H1 (cell line): ENCODE data around the gene PGAP2. TPM values are rescaled to one million over a fixed set of nuclear protein-coding genes. Genes with fewer than 3 reads are reported as not detected.

ENCODE experiments used
- EGR1 ChIP-seq: IDR thresholded peaks from 2 replicates; pipeline ENCODE4 v1.6.1; 2011; ENCODE audit warnings: low read depth, low read length, borderline replicate concordance
- KDM4A ChIP-seq: IDR thresholded peaks from one replicate; pipeline ENCODE4 v1.7.1; 2012; ENCODE audit warnings: low read depth, mild to moderate bottlenecking, moderate library complexity, low read length, inconsistent platforms; ENCODE audit not compliant: severe bottlenecking
- POU5F1 ChIP-seq: IDR thresholded peaks from 2 replicates; pipeline ENCODE4 v1.6.1; 2011; ENCODE audit warnings: low read depth, mild to moderate bottlenecking, low read length, moderate library complexity
- SP2 ChIP-seq: IDR thresholded peaks from 2 replicates; pipeline ENCODE4 v1.6.1; 2012; ENCODE audit warnings: mild to moderate bottlenecking, low read length, inconsistent platforms
- SP4 ChIP-seq: IDR thresholded peaks from 2 replicates; pipeline ENCODE4 v1.6.1; 2012; ENCODE audit warnings: low read length, inconsistent platforms
- TAF7 ChIP-seq: optimal IDR thresholded peaks from 2 replicates; pipeline ENCODE3; 2011; ENCODE audit warnings: low read depth, mild to moderate bottlenecking, inconsistent platforms, low read length, moderate library complexity, borderline replicate concordance
- polyA plus RNA-seq, 7 experiments: library from polyadenylated mRNA; depleted of rRNA in 3 of 7; stranded (reverse) in 5 of 7; unstranded in 2 of 7; fragments of >200 nt in 5 of 7; fragments of 200-250 nt in 2 of 7; gene quantifications; 1 replicate in 5 of 7; 2 replicates in 1 of 7; 4 replicates in 1 of 7; pipeline versions ENCODE4 v1.2.1 to v1.2.3, GENCODE V29; 2011 to 2013; ENCODE audit warnings: missing spikeins in 2 of 7, mixed read lengths in 2 of 7
- total RNA-seq: library from RNA; stranded (reverse); fragmentation: NEBNext Ultra II Directional; extraction: Animal tissue kit (Norgen Biotek cat#: 25700); gene quantifications from 2 replicates; pipeline ENCODE4 v1.2.1, GENCODE V29; 2021
- TF ChIP-seq, protein P1 (sequence below): fragments of 300-600 bp; sonication (generic); IDR thresholded peaks from 2 replicates; pipeline ENCODE4 v1.7.1; 2012; ENCODE audit warnings: low read length, moderate library complexity, mild to moderate bottlenecking, inconsistent platforms; ENCODE audit not compliant: insufficient replicate concordance
- TF ChIP-seq, protein P2 (sequence below): IDR thresholded peaks from 2 replicates; pipeline ENCODE4 v1.6.1; 2012; ENCODE audit warnings: inconsistent platforms
- TF ChIP-seq, protein P3 (sequence below): IDR thresholded peaks from 2 replicates; pipeline ENCODE4 v1.6.1; 2011; ENCODE audit warnings: low read depth, mild to moderate bottlenecking, low read length; ENCODE audit not compliant: insufficient read depth

The PGAP2 gene
- total and polyA plus RNA-seq, 2 of the 8 experiments (the other 6 are each of a cell fraction or from before 2014, with no cell fraction given) = 56.5 to 106 TPM

DNA sequence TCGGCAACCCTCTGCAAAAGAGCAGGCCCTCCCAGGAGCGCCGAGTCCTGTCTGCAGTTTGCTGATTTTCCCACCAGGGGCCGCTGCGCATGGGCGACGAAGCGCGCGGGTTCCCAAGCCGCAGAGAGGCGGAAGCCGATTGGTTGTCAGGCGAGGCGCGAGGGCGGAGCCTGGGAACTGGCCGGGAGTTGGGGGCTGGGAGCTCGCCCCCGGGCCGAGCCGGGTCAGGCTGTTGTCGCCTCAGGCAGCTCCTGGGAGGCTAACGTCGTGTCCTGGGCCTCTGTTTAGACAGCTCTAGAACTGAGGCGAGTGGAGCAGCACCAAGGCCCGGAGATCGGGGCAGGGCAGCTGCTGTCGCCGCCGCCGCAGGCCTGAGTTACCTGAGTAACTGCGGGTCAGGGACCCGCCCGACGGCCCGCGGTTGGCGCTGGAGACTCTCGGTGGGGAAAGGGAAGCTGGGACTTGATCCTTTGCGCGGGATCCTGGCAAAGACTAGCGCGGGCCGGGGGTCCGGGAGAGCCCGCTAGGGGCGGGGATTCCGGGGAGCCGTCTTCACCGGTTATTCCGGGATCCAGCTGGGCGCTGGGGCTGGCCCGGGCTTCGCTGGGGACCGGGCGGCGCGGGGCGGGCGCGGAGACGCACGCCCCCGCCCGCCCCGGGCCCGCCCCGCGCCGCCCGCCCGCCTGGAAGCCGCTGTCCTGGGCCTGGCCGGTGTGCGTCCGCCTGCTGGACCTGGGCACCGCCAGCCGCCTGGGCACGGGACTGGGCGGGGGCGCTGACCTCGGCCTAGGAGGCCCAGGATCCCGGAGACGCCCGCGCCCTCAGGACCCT is 46.8 kb downstream of the PGAP2 start, which contains the start of gene STIM1 (continued):
- TF ChIP-seq, protein P1, sequence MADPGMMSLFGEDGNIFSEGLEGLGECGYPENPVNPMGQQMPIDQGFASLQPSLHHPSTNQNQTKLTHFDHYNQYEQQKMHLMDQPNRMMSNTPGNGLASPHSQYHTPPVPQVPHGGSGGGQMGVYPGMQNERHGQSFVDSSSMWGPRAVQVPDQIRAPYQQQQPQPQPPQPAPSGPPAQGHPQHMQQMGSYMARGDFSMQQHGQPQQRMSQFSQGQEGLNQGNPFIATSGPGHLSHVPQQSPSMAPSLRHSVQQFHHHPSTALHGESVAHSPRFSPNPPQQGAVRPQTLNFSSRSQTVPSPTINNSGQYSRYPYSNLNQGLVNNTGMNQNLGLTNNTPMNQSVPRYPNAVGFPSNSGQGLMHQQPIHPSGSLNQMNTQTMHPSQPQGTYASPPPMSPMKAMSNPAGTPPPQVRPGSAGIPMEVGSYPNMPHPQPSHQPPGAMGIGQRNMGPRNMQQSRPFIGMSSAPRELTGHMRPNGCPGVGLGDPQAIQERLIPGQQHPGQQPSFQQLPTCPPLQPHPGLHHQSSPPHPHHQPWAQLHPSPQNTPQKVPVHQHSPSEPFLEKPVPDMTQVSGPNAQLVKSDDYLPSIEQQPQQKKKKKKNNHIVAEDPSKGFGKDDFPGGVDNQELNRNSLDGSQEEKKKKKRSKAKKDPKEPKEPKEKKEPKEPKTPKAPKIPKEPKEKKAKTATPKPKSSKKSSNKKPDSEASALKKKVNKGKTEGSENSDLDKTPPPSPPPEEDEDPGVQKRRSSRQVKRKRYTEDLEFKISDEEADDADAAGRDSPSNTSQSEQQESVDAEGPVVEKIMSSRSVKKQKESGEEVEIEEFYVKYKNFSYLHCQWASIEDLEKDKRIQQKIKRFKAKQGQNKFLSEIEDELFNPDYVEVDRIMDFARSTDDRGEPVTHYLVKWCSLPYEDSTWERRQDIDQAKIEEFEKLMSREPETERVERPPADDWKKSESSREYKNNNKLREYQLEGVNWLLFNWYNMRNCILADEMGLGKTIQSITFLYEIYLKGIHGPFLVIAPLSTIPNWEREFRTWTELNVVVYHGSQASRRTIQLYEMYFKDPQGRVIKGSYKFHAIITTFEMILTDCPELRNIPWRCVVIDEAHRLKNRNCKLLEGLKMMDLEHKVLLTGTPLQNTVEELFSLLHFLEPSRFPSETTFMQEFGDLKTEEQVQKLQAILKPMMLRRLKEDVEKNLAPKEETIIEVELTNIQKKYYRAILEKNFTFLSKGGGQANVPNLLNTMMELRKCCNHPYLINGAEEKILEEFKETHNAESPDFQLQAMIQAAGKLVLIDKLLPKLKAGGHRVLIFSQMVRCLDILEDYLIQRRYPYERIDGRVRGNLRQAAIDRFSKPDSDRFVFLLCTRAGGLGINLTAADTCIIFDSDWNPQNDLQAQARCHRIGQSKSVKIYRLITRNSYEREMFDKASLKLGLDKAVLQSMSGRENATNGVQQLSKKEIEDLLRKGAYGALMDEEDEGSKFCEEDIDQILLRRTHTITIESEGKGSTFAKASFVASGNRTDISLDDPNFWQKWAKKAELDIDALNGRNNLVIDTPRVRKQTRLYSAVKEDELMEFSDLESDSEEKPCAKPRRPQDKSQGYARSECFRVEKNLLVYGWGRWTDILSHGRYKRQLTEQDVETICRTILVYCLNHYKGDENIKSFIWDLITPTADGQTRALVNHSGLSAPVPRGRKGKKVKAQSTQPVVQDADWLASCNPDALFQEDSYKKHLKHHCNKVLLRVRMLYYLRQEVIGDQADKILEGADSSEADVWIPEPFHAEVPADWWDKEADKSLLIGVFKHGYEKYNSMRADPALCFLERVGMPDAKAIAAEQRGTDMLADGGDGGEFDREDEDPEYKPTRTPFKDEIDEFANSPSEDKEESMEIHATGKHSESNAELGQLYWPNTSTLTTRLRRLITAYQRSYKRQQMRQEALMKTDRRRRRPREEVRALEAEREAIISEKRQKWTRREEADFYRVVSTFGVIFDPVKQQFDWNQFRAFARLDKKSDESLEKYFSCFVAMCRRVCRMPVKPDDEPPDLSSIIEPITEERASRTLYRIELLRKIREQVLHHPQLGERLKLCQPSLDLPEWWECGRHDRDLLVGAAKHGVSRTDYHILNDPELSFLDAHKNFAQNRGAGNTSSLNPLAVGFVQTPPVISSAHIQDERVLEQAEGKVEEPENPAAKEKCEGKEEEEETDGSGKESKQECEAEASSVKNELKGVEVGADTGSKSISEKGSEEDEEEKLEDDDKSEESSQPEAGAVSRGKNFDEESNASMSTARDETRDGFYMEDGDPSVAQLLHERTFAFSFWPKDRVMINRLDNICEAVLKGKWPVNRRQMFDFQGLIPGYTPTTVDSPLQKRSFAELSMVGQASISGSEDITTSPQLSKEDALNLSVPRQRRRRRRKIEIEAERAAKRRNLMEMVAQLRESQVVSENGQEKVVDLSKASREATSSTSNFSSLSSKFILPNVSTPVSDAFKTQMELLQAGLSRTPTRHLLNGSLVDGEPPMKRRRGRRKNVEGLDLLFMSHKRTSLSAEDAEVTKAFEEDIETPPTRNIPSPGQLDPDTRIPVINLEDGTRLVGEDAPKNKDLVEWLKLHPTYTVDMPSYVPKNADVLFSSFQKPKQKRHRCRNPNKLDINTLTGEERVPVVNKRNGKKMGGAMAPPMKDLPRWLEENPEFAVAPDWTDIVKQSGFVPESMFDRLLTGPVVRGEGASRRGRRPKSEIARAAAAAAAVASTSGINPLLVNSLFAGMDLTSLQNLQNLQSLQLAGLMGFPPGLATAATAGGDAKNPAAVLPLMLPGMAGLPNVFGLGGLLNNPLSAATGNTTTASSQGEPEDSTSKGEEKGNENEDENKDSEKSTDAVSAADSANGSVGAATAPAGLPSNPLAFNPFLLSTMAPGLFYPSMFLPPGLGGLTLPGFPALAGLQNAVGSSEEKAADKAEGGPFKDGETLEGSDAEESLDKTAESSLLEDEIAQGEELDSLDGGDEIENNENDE = no peak
- TF ChIP-seq POU5F1 (no peak), TAF7 (peak; percentile 9), KDM4A (peak; percentile 39), EGR1 (peak; percentile 30; the same call in 1 of the 2 replicates), SP2 (no peak), SP4 (peak; percentile 88; the same call in 1 of the 2 replicates)
- TF ChIP-seq, protein P2, sequence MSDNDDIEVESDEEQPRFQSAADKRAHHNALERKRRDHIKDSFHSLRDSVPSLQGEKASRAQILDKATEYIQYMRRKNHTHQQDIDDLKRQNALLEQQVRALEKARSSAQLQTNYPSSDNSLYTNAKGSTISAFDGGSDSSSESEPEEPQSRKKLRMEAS = peak; percentile 50
- TF ChIP-seq, protein P3, sequence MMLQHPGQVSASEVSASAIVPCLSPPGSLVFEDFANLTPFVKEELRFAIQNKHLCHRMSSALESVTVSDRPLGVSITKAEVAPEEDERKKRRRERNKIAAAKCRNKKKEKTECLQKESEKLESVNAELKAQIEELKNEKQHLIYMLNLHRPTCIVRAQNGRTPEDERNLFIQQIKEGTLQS = 0 out of 2 replicates have a peak, but pooled peaks have one; percentile 25
